NAMALWA (cell line): ENCODE results near the gene TES.
"Not testable (repeated sequence)": the region's sequence is repeated elsewhere in the genome, so short reads cannot be mapped to it uniquely, and the experiment has no call there.

Source experiments
- DNase-seq: peaks from one replicate; pipeline ENCODE4 v3.0.0-alpha.2; 2015; ENCODE audit warnings: low spot score

The TES gene

GRCh38 chr7:116290740-116291139 lies 80.4 kb downstream of the TES start:
- no peak for DNase-seq

DNA sequence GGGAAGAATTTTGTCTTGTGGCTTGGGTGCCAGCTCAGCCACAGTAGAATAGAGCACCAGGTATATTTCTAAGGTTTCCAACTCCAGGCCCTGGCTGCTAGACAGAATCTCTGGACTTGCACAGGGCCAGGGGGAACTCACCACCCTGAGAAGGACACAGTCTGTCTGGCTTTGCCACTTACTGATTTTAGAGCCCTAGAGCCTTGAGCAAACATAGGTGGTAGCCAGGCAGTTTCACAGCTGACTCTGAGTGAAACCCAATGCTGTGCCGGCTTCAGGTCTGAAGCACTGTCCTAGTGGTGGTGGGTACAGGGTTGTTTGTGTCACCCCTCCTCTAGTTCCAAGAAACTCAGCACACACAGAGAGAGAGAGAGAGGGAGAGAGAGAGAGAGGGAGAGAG lies 81.6 kb downstream of the TES start:
- DNase-seq, result no peak

GRCh38 chr7:116292381-116292780 lies 82.0 kb downstream of the TES start:
- no peak for DNase-seq

DNA sequence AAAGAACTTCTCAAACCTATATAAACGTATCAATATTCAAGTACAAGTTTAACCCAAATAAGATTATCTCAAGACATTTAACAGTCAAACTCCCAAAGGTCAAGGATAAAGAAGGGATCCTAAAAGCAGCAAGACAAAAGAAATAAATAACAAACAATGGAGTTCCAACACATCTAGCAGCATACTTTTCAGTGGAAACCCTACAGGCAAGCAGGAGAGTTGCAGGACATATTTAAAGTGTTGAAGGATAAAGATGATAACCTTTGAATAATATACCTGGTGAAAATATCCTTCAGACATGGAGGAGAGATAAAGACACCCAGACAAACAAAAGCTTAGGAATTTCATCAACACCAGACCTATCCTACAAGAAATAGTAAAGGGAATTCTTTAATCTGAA lies 82.8 kb downstream of the TES start:
- DNase-seq, result no peak

- DNase-seq, result no peak
Measured at GRCh38 chr7:116293633-116294032, 83.3 kb downstream of the TES start.

DNA sequence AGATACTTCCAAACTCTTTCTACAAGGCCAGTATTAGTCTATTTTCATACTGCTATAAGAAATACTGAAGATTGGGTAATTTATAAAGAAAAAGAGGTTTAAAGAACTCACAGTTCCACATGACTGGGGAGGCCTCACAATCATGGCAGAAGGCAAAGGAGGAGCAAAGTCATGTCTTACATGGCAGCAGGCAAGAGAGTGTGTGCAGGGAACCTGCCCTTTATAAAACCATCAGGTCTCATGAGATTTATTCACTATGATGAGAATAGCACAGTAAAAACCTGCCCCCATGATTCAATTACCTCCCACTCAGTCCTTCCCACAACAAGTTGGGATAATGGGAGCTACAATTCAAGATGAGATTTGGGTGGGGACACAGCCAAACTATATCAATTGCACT lies 85.6 kb downstream of the TES start:
- DNase-seq, result not testable (repeated sequence)

- no peak for DNase-seq
Measured at GRCh38 chr7:116298055-116298454, 87.7 kb downstream of the TES start.

DNA sequence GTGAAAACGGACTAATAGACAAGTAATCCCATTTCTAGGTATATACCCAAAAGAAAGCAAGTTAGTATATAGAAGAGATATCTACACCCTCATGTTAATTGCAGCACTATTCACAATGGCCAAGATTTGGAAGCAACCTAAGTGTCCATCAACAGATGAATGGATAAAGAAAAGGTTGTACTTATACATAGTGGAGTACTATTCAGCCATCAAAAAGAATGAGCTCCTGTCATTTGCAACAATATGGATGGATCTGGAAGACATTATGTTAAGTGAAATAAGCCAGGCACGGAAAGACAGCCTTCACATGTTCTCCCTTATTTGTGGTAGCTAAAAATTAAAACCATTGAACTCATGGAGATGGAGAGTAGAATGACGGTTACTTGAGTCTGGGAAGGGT lies 88.2 kb downstream of the TES start:
- no peak for DNase-seq

DNA sequence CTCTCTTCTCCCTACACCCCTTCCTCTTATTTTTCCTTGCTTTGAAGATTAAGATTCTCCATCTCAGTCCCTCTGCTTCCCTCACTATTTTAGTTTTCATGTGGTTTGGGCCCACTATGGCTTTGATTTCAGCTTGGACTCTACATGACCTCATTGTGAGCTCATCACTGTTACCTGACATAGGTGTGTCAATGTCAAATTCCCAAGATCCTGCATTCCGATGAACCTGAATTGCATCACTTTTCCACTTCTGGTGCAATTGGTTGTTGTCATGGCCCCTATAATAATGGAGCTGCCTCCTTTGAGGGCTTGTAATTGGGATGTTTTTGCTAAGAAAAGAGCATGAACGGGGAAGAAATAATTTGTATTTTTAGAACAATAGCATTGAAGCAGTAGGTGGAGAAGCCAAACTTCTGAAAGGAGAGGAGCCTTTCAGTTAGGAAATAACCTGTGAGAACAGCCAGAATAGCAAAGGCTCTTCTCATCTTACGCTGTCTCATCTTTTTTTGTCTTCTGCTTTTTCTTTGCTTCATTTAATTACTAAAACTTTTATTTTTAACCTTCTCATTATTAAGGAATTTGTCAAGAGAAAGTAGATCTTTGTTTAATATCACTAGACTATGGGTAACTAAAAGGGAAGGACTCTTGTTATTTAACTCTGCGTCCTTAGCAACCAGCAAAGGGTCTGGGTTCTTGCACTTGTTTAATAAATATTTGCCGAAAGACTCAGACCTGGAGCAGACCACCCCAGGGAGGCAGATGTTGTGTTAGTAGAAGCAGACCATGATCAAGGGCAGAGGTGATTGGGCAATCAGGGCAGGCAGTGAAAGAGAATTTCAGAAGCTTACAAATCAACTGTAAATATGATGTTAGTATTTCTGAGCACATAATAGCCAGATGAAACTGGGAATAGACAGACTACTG lies 95.4 kb downstream of the TES start:
- DNase-seq, result no peak

DNA sequence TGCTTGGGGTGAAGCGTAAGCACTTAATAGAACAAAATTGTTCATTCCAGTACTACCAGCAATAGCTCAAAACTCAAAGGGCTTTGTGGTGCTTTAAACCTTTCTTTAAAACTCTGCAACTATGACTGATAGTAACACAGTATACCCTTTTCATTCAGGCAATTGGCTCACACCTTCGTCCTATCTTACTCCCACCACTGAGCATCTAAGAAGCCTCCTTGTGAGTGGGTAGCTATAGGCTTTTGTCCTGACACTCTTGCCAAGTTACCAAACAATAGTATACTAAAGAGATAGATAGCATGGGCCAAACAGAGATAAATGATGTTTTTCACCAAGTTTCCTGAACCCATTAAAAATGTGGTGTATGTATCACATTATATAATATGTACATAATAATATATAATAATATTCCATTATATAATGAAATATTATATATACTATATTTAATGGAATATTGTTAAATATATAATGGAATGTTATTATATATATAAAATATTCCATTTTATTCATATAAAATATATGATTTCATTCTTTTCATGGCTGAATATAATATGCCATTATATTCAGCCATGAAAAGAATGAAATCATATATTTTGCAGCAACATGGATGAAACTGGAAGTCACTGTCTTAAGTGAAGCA lies 96.2 kb downstream of the TES start:
- no peak for DNase-seq

DNA sequence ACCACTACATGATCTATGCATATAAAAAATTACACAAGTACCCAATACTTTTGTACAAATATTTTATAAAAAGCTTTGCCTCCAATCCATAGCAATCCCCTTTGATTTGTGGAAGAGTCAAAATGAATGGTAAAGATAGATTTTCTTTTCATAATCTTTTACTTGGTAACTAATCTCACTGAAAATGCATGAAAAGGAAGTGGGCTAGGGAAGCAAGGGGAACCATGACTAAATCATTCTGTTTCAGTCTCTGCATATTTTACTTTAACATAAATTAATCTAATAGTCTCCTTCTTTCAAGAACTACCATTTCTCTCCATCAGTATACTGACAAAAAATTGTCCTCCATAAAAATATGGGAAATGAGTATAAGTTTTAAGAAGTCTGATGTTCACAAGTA lies 96.9 kb downstream of the TES start:
- DNase-seq, result no peak
